Measurements from ENCODE around the gene KIRREL1.

Gene KIRREL1

DNA sequence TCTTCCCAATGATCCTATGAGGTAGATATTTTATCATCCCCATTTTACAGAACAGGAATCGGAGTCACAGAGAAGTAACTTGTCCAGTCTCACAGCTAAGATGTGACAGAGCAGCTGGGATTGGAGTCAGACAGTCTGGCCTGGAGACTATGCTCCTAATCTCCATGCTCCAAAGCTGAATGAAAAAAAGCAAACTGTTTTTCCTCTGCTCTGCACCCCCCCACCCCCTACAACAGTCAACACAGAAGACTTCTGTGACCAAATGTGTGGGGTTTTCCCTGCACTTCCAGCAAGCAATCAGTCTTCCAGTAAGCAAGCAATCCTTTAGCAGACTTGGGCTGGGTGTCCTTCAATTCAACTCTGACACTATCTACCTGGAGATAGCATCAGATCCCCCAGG, 33.2 kb downstream of the KIRREL1 start:
- TF ChIP-seq, protein P1, sequence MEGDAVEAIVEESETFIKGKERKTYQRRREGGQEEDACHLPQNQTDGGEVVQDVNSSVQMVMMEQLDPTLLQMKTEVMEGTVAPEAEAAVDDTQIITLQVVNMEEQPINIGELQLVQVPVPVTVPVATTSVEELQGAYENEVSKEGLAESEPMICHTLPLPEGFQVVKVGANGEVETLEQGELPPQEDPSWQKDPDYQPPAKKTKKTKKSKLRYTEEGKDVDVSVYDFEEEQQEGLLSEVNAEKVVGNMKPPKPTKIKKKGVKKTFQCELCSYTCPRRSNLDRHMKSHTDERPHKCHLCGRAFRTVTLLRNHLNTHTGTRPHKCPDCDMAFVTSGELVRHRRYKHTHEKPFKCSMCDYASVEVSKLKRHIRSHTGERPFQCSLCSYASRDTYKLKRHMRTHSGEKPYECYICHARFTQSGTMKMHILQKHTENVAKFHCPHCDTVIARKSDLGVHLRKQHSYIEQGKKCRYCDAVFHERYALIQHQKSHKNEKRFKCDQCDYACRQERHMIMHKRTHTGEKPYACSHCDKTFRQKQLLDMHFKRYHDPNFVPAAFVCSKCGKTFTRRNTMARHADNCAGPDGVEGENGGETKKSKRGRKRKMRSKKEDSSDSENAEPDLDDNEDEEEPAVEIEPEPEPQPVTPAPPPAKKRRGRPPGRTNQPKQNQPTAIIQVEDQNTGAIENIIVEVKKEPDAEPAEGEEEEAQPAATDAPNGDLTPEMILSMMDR (IDR thresholded peaks at IDR 0.05; ENCODE audit: low read depth, low read length, missing control alignments) = no peak
- DNase-seq (ENCODE audit: low read depth) = no peak
- H3K4me3 ChIP-seq (ENCODE audit: low read depth, low read length) = no peak overlapping the region

DNA sequence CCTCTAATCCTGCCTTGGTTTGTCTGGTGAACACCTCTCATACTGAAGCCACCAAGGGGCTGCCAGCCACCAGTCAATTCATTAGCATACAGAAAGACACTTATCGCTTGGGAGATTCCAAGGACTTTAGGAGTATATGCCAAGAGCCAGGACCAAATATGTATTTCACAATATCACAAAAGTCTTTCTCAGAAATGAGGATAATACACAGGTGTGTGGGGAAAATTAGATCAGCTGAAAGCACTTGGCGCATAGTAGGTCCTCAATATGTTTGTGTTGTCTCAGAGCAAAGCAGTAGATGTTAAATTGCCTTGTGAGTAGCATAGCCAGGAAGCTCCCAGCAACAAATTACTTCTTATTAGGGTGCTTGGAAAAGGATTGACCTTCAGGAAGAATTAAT, 34.1 kb downstream of the KIRREL1 start:
- TF ChIP-seq, protein P1 (IDR thresholded peaks at IDR 0.05; ENCODE audit: low read depth, low read length, missing control alignments) = no peak
- DNase-seq (ENCODE audit: low read depth) = no peak
- no peak overlapping the region for H3K4me3 ChIP-seq (ENCODE audit: low read depth, low read length)

DNA sequence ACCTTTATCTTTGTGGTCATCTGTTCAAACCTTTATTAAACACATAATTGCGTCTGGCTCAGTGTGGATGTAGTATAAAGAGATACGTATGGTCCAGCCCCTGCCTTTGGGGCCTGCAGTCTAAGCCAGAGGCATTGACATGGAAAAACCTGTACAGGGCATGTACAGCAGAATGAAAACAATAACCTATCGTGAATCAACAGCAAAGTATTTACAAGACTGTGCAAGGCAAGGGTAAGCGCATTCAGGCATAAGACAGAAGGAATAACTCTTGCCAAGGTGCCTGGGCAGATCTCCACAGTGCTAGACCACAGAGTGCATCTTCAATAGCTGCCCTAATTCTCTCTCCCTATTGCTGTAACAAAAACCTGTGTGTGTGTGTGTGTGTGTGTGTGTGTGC, 35.5 kb downstream of the KIRREL1 start:
- no peak overlapping the region for H3K4me3 ChIP-seq (ENCODE audit: low read depth, low read length)
- TF ChIP-seq, protein P1 (IDR thresholded peaks at IDR 0.05; ENCODE audit: low read depth, low read length, missing control alignments) = no peak
- no peak for DNase-seq (ENCODE audit: low read depth)

DNA sequence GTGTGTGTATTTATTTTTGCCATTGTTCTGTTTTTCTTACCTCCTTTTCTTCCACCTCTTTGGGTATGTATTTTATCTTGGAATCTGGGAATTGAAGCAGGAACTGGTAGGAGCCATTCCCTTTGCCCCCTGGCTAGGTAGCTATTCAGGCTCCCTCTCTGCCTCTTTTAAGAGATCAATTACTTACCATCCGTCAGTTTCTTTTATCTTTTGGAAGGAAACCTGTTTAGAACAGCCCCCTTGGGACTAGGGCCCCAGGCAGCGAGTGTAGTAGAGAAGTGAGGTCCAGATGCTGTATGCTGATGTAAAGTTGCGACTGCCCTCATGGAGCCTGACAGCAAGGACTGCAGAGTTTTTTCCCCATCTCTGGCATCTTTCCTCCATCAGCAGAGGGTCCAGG, 41.6 kb downstream of the KIRREL1 start:
- TF ChIP-seq, protein P1 (IDR thresholded peaks at IDR 0.05; ENCODE audit: low read depth, low read length, missing control alignments) = no peak
- no peak for DNase-seq (ENCODE audit: low read depth)

DNA sequence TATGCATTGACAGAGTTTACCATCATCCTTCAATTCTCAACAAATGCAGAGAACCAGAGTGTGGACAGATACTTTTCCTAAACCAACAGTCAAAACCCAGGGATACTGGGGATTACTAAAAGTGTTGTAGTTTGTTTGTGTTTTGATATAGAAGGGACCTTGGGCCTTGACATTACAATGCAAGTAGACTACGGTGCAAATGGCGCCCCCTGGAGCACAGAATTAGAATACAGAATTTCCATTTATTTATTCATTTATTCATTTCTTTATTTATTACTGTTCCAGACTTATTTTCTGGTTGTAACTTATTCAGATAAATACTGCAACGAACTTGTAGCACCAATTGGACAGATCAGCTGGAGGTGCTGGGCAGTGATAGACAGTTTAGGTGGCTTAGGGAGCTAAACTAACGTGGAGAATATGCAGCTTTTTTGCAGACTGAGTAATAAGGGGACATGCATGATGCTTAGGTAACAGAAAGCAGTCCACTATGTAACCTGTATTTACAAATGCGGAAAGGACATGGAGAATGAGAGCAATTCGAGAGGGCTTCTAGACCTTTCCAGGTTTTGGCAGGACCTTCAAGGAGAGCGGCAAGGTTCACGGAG, 42.6 kb downstream of the KIRREL1 start:
- H3K4me3 ChIP-seq (ENCODE audit: low read depth, low read length) = no peak overlapping the region
- peak; percentile 7 for DNase-seq (ENCODE audit: low read depth)
- TF ChIP-seq, protein P1 (IDR thresholded peaks at IDR 0.05; ENCODE audit: low read depth, low read length, missing control alignments) = peak; percentile 38

More for the DNA sequence above, 41.6 kb downstream of the KIRREL1 start:
- no peak overlapping the region for H3K4me3 ChIP-seq (ENCODE audit: low read depth, low read length)

DNA sequence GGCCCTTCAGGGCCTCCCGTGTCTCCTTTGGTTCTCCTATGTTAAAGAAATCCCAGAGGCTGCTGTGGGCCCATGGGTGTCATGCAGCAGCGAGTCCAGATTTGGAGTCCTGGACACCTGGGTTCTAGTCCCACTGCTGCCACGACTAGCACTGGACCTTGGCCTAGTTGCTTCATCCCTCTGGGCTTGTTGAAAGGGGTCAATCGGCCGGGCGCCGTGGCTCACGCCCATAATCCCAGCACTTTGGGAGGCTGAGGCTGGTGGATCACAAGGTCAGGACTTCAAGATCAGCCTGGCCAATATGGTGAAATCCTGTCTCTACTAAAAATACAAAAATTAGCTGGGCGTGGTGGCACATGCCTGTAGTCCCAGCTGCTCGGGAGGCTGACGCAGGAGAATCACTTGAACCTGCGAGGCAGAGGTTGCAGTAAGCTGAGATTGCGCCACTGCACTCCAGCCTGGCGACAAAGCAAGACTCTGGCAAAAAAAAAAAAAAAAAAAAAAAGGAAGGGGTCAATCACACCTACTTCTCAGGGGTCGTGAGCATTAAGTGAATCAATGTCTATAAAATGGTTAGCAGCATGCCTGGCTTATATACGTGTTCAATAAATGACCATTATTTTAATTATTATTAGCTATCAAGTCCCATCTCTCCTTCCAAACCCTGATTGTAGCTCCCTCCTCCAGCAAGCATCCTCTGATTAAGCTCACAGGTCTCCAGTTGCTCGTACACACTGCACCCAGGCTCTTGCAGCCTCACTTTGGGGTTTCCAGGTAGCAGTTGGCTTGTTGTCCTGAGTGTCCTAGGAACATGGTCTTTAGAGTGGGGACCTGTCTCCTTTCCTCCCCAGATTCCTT, 43.8 kb downstream of the KIRREL1 start:
- no peak for DNase-seq (ENCODE audit: low read depth)
- TF ChIP-seq, protein P1 (IDR thresholded peaks at IDR 0.05; ENCODE audit: low read depth, low read length, missing control alignments) = no peak

More for the DNA sequence above, 43.8 kb downstream of the KIRREL1 start:
- H3K4me3 ChIP-seq (ENCODE audit: low read depth, low read length) = no peak overlapping the region

All from GM12864 (cell line).